BE2C (cell line): Measurements from ENCODE around the gene SPDEF.

Experiments used
- DNase-seq: peaks from one replicate; pipeline ENCODE4 v3.0.0-alpha.2; 2020
- H3K27me3 ChIP-seq: fragments of 250-450 bp; sonication (Bioruptor Pico); 2 replicates; pipeline ENCODE4 v1.5.1; 2020; ENCODE audit warnings: mild to moderate bottlenecking
- H3K36me3 ChIP-seq: fragments of 250-450 bp; sonication (Bioruptor Pico); 2 replicates; pipeline ENCODE4 v1.5.1; 2020; ENCODE audit warnings: mild to moderate bottlenecking
- H3K4me1 ChIP-seq: fragments of 250-450 bp; sonication (Bioruptor Pico); 2 replicates; pipeline ENCODE4 v1.5.1; 2020
- H3K4me3 ChIP-seq: 2 replicates; pipeline ENCODE4 v1.5.1; 2011; ENCODE audit warnings: low read depth, low read length
- H3K9me3 ChIP-seq: fragments of 250-450 bp; sonication (Bioruptor Pico); 2 replicates; pipeline ENCODE4 v1.5.1; 2020
- CTCF ChIP-seq: IDR thresholded peaks from 2 replicates; pipeline ENCODE4 v1.5.1; 2012; ENCODE audit warnings: mild to moderate bottlenecking, low read depth, low read length

Gene SPDEF

GRCh38 chr6:34592208-34592952 lies 36.3 kb upstream of the SPDEF start:
- H3K36me3 ChIP-seq = peaks cover 3% of the 10 kb centered on the region
- no peak overlapping the region for H3K4me3 ChIP-seq
- H3K27me3 ChIP-seq = no peaks in the 10 kb centered on the region
- no peak for TF ChIP-seq CTCF
- no peak for DNase-seq
- H3K4me1 ChIP-seq = no peaks in the 10 kb centered on the region
- H3K9me3 ChIP-seq = no peaks in the 10 kb centered on the region

GRCh38 chr6:34589691-34590090 lies 33.6 kb upstream of the SPDEF start:
- H3K36me3 ChIP-seq = peaks cover 3% of the 10 kb centered on the region
- H3K4me1 ChIP-seq = no peaks in the 10 kb centered on the region
- no peaks in the 10 kb centered on the region for H3K27me3 ChIP-seq
- no peak for TF ChIP-seq CTCF
- no peaks in the 10 kb centered on the region for H3K9me3 ChIP-seq
- DNase-seq = no peak
- H3K4me3 ChIP-seq = no peak overlapping the region

GRCh38 chr6:34589140-34589539 lies 33.0 kb upstream of the SPDEF start:
- no peaks in the 10 kb centered on the region for H3K27me3 ChIP-seq
- no peaks in the 10 kb centered on the region for H3K9me3 ChIP-seq
- H3K4me3 ChIP-seq = no peak overlapping the region
- DNase-seq = no peak
- peaks cover 3% of the 10 kb centered on the region for H3K36me3 ChIP-seq
- no peaks in the 10 kb centered on the region for H3K4me1 ChIP-seq
- TF ChIP-seq CTCF = no peak

- Histone ChIP-seq H3K9me3 (no peaks in the 10 kb centered on the region), H3K4me1 (no peaks in the 10 kb centered on the region), H3K36me3 (peaks cover 3% of the 10 kb centered on the region), H3K27me3 (no peaks in the 10 kb centered on the region), H3K4me3 (no peak overlapping the region)
- DNase-seq = no peak
- no peak for TF ChIP-seq CTCF
Measured at GRCh38 chr6:34587851-34588250, 31.7 kb upstream of the SPDEF start.

DNA sequence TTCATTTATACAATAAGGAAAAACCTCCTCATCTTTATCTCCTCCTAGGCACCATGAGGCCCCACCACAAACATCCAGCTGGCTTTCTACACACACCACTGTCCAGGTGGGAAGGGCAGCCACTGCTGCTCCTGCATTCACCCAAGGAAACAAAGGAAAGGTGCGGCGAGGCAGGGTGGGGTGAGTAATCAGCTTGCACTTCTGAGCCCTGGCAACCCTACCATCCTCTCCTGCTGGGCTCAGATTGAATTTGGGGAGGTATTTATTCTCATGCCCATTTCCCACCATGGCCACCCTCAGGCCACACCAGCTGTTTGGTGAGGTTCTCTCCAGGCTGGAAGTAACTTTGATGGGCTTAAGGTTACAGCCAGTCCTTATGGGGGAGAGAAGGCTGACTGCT lies 31.2 kb upstream of the SPDEF start:
- no peak overlapping the region for H3K4me3 ChIP-seq
- no peaks in the 10 kb centered on the region for H3K9me3 ChIP-seq
- no peak for DNase-seq
- H3K27me3 ChIP-seq = no peaks in the 10 kb centered on the region
- H3K36me3 ChIP-seq = peaks cover 3% of the 10 kb centered on the region
- no peak for TF ChIP-seq CTCF
- no peaks in the 10 kb centered on the region for H3K4me1 ChIP-seq

DNA sequence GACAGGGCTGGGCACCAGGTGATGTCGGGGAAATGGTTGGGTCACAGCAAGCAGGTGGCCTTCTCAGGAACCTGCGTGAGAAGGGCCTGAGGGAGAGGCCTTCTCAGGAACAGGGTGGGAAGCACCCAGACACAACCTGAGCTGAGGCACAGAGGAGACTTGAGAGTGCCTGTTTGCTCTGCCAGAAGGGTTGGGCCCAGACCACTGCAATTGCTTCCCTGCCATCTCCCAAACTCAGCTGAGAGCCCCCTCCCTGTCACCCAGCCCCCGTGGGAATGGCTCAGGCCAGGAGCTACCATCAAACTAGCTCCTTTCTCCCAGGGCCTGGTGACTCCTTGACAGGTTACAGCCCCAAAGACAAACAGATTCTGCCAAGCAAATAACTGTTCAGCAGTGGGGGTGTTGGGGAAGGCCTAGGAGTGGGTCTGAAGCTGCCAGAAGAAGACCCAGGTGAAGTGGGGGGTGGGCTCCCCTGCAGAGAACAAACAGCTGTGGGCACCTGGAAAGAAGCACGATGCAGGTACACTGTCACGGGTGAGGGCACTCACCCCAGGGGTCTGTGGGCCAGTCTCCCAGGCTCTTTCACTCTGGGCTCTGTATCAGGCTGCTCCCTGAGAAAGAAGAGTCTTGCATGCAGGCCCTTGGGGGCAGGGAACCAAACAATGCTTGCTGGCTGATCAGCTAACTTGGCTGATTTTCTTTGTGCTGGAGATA lies 30.4 kb upstream of the SPDEF start:
- no peaks in the 10 kb centered on the region for H3K27me3 ChIP-seq
- no peaks in the 10 kb centered on the region for H3K4me1 ChIP-seq
- no peak overlapping the region for H3K4me3 ChIP-seq
- DNase-seq = no peak
- no peaks in the 10 kb centered on the region for H3K9me3 ChIP-seq
- no peak for TF ChIP-seq CTCF
- H3K36me3 ChIP-seq = peaks cover 3% of the 10 kb centered on the region
